Activated B cell treated with CpG ODN at 0.5 μM for 24 hours (primary cell): ENCODE results near the gene SNX17. TPM values are rescaled to one million over a fixed set of nuclear protein-coding genes. Genes with fewer than 3 reads are reported as not detected.
A peak's percentile ranks its signal among the peaks of the same experiment; 100 is the strongest.

Experiments
- ATAC-seq: fragments of 200-7000 bp; cut with Tn5 transposase; one replicate; pipeline ENCODE4 v1.10.0; 2021; ENCODE audit warnings: low read depth, mild to moderate bottlenecking, moderate library complexity
- CTCF ChIA-PET: fragments of 350-600 bp; sonication (Branson Sonifier 250); formaldehyde crosslinking; loops from one replicate; lab custom pipeline; 2021; ENCODE audit warnings: antibody characterized with exemption; lab: Charles Lee
- POLR2A ChIA-PET: fragments of 350-600 bp; sonication (Branson Sonifier 250); formaldehyde crosslinking; loops from one replicate; lab custom pipeline; 2021; ENCODE audit warnings: antibody characterized with exemption; lab: Charles Lee
- DNase-seq: peaks from one replicate; pipeline ENCODE4 v3.0.0; 2022
- H3K27ac Mint-ChIP-seq: one replicate; pipeline ENCODE4 v1.8.0; 2020; ENCODE audit warnings: mixed read lengths
- H3K27me3 Mint-ChIP-seq: one replicate; pipeline ENCODE4 v1.8.0; 2021; ENCODE audit warnings: mixed read lengths
- H3K36me3 Mint-ChIP-seq: one replicate; pipeline ENCODE4 v1.8.0; 2021; ENCODE audit warnings: low read depth, mixed read lengths
- H3K4me1 Mint-ChIP-seq: one replicate; pipeline ENCODE4 v1.8.0; 2021; ENCODE audit warnings: mixed read lengths
- H3K4me3 Mint-ChIP-seq: one replicate; pipeline ENCODE4 v1.8.0; 2020; ENCODE audit warnings: mild to moderate bottlenecking, mixed read lengths
- H3K9me3 Mint-ChIP-seq: one replicate; pipeline ENCODE4 v1.8.0; 2020; ENCODE audit warnings: mixed read lengths
- intact Hi-C: fragments of 100-400 bp; cut with micrococcal nuclease; formaldehyde crosslinking; loops from one replicate; pipeline ENCODE4 v1.15.1; 2024
- total RNA-seq: library from RNA; stranded (reverse); gene quantifications from 2 replicates; pipeline ENCODE4 v1.2.3, GENCODE V29; 2022
- TF ChIP-seq, protein P1 (sequence below): fragments of 200-600 bp; IDR thresholded peaks from one replicate; pipeline ENCODE4 v1.8.0; 2022; ENCODE audit warnings: antibody characterized with exemption, mild to moderate bottlenecking

SNX17 gene
- total RNA-seq, 1 donor from 2014 or later: 128 TPM

DNA sequence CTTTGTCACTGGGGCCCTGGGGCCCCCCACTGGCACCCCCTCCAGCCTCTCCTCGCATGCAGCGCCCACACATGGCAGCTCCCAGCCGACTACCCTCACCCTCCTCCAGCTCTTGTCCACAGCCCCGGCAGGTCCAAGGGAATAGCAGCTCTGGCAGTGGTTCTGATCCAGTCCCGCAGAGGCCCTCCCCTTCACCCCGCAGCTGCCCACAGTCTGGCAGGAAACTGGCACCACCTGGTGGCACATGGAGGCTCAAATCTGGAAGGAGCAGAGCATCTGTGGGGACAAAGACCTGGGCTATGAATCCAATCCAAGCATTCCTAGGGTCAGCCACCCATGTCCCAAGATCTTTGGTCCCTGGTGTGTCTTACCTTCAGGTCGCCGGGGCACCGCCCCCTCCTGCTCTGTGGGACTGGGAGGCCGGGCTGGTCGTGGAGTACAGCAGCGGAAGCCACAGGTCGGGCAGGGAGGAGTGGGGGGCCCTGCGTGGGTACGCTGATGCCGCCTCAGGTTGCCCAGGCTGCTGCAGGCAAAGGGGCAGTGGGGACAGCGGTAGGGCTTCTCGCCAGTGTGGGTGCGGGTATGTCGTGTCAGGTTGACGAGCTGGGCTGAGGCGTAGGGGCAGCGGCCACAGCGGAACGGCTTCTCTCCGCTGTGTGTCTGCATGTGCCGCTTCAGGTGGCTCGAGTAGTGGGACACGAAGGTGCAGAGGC lies 7.8 kb downstream of the SNX17 start:
- DNase-seq (no peak), ATAC-seq (no peak)
- ChIA-PET CTCF (no interaction called here), POLR2A (interaction anchor here (1.2 to 4.9 kb wide), 2 partner anchors 21 to 31 kb away, joined by 3 to 38 read pairs; partner anchors contain the start of genes GTF3C2 and PPM1G)
- H3K9me3 Mint-ChIP-seq: no peaks in the 10 kb centered on the region
- H3K27ac Mint-ChIP-seq: no peak overlapping the region
- intact Hi-C loops: no loop called here
- peaks cover 80% of the 10 kb centered on the region for H3K36me3 Mint-ChIP-seq
- H3K4me3 Mint-ChIP-seq: no peak overlapping the region
- H3K27me3 Mint-ChIP-seq: no peaks in the 10 kb centered on the region
- TF ChIP-seq, protein P1, sequence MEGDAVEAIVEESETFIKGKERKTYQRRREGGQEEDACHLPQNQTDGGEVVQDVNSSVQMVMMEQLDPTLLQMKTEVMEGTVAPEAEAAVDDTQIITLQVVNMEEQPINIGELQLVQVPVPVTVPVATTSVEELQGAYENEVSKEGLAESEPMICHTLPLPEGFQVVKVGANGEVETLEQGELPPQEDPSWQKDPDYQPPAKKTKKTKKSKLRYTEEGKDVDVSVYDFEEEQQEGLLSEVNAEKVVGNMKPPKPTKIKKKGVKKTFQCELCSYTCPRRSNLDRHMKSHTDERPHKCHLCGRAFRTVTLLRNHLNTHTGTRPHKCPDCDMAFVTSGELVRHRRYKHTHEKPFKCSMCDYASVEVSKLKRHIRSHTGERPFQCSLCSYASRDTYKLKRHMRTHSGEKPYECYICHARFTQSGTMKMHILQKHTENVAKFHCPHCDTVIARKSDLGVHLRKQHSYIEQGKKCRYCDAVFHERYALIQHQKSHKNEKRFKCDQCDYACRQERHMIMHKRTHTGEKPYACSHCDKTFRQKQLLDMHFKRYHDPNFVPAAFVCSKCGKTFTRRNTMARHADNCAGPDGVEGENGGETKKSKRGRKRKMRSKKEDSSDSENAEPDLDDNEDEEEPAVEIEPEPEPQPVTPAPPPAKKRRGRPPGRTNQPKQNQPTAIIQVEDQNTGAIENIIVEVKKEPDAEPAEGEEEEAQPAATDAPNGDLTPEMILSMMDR: no peak
- H3K4me1 Mint-ChIP-seq: peaks cover 25% of the 10 kb centered on the region

GRCh38 chr2:27378809-27379290 lies 8.4 kb downstream of the SNX17 start:
- DNase-seq: no peak
- H3K27me3 Mint-ChIP-seq: no peaks in the 10 kb centered on the region
- H3K9me3 Mint-ChIP-seq: no peaks in the 10 kb centered on the region
- H3K27ac Mint-ChIP-seq: peak overlapping the region; percentile 41
- H3K4me3 Mint-ChIP-seq: peak overlapping the region; percentile 87
- peaks cover 80% of the 10 kb centered on the region for H3K36me3 Mint-ChIP-seq
- POLR2A ChIA-PET: interaction anchor here (2.4 to 4.9 kb wide), 3 partner anchors 8 to 30 kb away, joined by 19 to 96 read pairs (median 38); partner anchors contain the start of genes EIF2B4, GTF3C2, PPM1G and SNX17
- peaks cover 27% of the 10 kb centered on the region for H3K4me1 Mint-ChIP-seq
- TF ChIP-seq, protein P1: no peak
- CTCF ChIA-PET: interaction anchor here (1.3 kb wide), 1 partner anchor 9 kb away, joined by 6 read pairs; the partner anchor contains the start of gene EIF2B4
- intact Hi-C loops: no loop called here
- no peak for ATAC-seq

GRCh38 chr2:27379383-27379835 lies 9.0 kb downstream of the SNX17 start:
- ChIA-PET POLR2A (interaction anchor here (0.6 to 4.9 kb wide), 5 partner anchors 9 to 50 kb away, joined by 3 to 96 read pairs (median 25); partner anchors contain the start of genes EIF2B4, GTF3C2, NRBP1 and PPM1G), CTCF (interaction anchor here (0.8 to 1.3 kb wide), 2 partner anchors 9 to 10 kb away, joined by 3 to 6 read pairs; partner anchors contain the start of genes EIF2B4 and SNX17)
- TF ChIP-seq, protein P1: no peak
- Mint-ChIP-seq H3K4me1 (peaks cover 29% of the 10 kb centered on the region), H3K36me3 (peaks cover 80% of the 10 kb centered on the region), H3K27ac (peak overlapping the region; percentile 86), H3K9me3 (no peaks in the 10 kb centered on the region), H3K27me3 (no peaks in the 10 kb centered on the region), H3K4me3 (peak overlapping the region; percentile 87)
- DNase-seq (no peak), ATAC-seq (no peak)
- intact Hi-C loops: no loop called here

- ChIA-PET CTCF (interaction anchor here (0.8 to 1.3 kb wide), 3 partner anchors 8 to 10 kb away, joined by 3 to 6 read pairs (median 5); partner anchors contain the start of genes EIF2B4 and SNX17), POLR2A (interaction anchor here (0.5 to 4.9 kb wide), 12 partner anchors 9 to 248 kb away, joined by 3 to 96 read pairs (median 4); partner anchors contain the start of genes ATRAID, CCDC121, EIF2B4 and GPN1)
- Mint-ChIP-seq H3K4me3 (peak overlapping the region; percentile 87), H3K4me1 (peaks cover 29% of the 10 kb centered on the region), H3K36me3 (peaks cover 80% of the 10 kb centered on the region), H3K9me3 (no peaks in the 10 kb centered on the region), H3K27ac (peak overlapping the region; percentile 86), H3K27me3 (no peaks in the 10 kb centered on the region)
- no peak for ATAC-seq
- peak; percentile 20 for DNase-seq
- TF ChIP-seq, protein P1: no peak
- intact Hi-C loops: loop anchor here (1.0 to 2.0 kb wide), 5 partner anchors 10 to 57 kb away; partner anchors contain the start of genes EIF2B4, GTF3C2, MPV17 and NRBP1
Observed at GRCh38 chr2:27379836-27380625, 9.6 kb downstream of the SNX17 start.
